KMS-11 (cell line): Measurements from ENCODE around the gene VSTM4.

Experiments
- H2AFZ ChIP-seq: fragments of 200-600 bp; sonication (generic); 2 replicates; pipeline ENCODE4 v1.6.1; 2016; ENCODE audit warnings: antibody characterized with exemption, mixed run types, low read depth
- H3K27ac ChIP-seq: fragments of 200-600 bp; sonication (generic); 2 replicates; pipeline ENCODE4 v1.6.1; 2016; ENCODE audit warnings: mild to moderate bottlenecking, mixed run types
- H3K27me3 ChIP-seq: fragments of 200-600 bp; sonication (generic); 2 replicates; pipeline ENCODE4 v1.6.1; 2017; ENCODE audit warnings: mild to moderate bottlenecking, low read depth, mixed run types, moderate library complexity; ENCODE audit not compliant: insufficient read depth
- H3K36me3 ChIP-seq: fragments of 200-600 bp; sonication (generic); 2 replicates; pipeline ENCODE4 v1.6.1; 2017; ENCODE audit warnings: mild to moderate bottlenecking, mixed run types; ENCODE audit not compliant: insufficient read depth
- H3K4me1 ChIP-seq: fragments of 200-600 bp; sonication (generic); 2 replicates; pipeline ENCODE4 v1.6.1; 2016; ENCODE audit warnings: mild to moderate bottlenecking, low read depth, mixed run types; ENCODE audit not compliant: poor library complexity, severe bottlenecking
- H3K4me2 ChIP-seq: fragments of 200-600 bp; sonication (generic); 2 replicates; pipeline ENCODE4 v1.7.0; 2016; ENCODE audit warnings: mild to moderate bottlenecking, mixed run types
- H3K4me3 ChIP-seq: fragments of 200-600 bp; sonication (generic); IDR thresholded peaks from 2 replicates; pipeline ENCODE4 v1.6.1; 2017; ENCODE audit warnings: low read depth, low read length, mixed read lengths; ENCODE audit not compliant: insufficient read depth
- H3K79me2 ChIP-seq: fragments of 200-600 bp; sonication (generic); 2 replicates; pipeline ENCODE4 v1.6.1; 2016; ENCODE audit warnings: low read depth, mixed run types; ENCODE audit not compliant: insufficient read depth
- H3K9ac ChIP-seq: fragments of 200-600 bp; sonication (generic); 2 replicates; pipeline ENCODE4 v1.6.1; 2016; ENCODE audit warnings: mild to moderate bottlenecking, mixed run types
- H4K20me1 ChIP-seq: fragments of 200-600 bp; sonication (generic); 2 replicates; pipeline ENCODE4 v1.6.1; 2016; ENCODE audit warnings: mild to moderate bottlenecking, mixed run types; ENCODE audit not compliant: insufficient read depth
- TF ChIP-seq, protein P1 (sequence below): fragments of 200-600 bp; sonication (generic); conservative IDR thresholded peaks from 2 replicates; pipeline ENCODE4 v1.6.1; 2017; ENCODE audit warnings: low read depth, mild to moderate bottlenecking, antibody characterized with exemption, low read length, moderate library complexity, mixed read lengths

VSTM4 gene

DNA sequence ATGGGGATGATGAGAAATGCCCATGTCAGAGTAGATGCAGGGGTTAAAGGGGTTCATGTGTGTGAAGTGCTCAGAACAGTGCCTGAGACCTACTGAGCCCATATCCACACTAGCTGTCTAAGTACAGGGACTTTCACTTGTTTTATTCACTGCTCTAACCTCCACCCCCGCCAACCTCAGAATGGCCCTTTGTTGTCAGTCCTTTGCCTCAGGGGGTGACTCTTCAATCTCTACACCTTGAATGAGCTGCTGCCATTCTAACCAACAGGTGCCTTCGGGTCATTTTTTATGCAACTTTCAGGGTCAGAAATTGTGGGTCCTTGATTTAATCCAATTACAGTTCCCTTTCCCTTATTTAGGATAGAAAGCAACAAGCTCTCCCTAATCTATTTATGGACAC lies 26.2 kb downstream of the VSTM4 start:
- H4K20me1 ChIP-seq: no peaks in the 10 kb centered on the region
- TF ChIP-seq, protein P1, sequence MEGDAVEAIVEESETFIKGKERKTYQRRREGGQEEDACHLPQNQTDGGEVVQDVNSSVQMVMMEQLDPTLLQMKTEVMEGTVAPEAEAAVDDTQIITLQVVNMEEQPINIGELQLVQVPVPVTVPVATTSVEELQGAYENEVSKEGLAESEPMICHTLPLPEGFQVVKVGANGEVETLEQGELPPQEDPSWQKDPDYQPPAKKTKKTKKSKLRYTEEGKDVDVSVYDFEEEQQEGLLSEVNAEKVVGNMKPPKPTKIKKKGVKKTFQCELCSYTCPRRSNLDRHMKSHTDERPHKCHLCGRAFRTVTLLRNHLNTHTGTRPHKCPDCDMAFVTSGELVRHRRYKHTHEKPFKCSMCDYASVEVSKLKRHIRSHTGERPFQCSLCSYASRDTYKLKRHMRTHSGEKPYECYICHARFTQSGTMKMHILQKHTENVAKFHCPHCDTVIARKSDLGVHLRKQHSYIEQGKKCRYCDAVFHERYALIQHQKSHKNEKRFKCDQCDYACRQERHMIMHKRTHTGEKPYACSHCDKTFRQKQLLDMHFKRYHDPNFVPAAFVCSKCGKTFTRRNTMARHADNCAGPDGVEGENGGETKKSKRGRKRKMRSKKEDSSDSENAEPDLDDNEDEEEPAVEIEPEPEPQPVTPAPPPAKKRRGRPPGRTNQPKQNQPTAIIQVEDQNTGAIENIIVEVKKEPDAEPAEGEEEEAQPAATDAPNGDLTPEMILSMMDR: no peak
- H3K36me3 ChIP-seq: no peaks in the 10 kb centered on the region
- no peaks in the 10 kb centered on the region for H3K79me2 ChIP-seq
- H3K27me3 ChIP-seq: no peaks in the 10 kb centered on the region
- H2AFZ ChIP-seq: no peak overlapping the region
- no peak overlapping the region for H3K9ac ChIP-seq
- H3K4me1 ChIP-seq: no peaks in the 10 kb centered on the region
- H3K4me2 ChIP-seq: no peak overlapping the region
- H3K27ac ChIP-seq: no peak overlapping the region
- H3K4me3 ChIP-seq: no peak overlapping the region

DNA sequence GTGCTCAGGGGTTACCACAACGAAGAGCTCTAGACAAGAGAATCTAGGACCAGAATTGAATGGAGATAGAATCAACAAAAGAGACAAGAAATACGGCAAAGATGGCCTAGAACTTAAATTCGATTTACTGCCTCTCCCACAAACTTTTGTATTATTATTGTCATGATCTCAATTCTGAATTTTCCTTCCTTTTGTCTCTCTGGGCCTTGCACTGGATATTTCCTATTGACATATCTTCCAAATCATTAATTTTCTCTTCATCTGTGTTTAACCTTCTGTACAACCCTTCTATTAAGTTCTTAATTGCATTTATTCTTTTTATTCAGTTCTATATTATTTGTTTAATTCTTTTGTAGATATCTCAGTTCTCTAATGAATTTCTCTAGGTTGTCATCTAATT lies 28.4 kb downstream of the VSTM4 start:
- TF ChIP-seq, protein P1: no peak
- no peak overlapping the region for H3K4me2 ChIP-seq
- no peaks in the 10 kb centered on the region for H4K20me1 ChIP-seq

DNA sequence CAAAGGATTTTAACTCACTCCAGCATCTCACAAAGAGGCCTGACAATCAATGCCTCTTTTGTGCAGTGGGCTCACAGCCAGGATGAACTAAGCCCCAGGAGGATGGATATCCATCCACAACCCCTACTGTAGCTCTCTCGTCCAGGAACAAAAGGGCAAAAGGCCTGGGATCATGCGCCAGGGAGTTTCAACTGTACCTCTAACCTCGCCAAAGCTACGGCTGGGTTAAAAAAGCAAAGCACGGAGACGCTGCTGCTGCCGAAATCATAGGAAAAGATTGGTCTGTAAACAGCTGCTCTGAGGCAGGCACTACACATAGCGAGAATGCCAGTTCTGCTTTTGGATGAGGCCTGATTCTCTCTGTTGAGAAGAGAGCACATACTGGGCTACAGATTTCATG lies 32.1 kb downstream of the VSTM4 start:
- Histone ChIP-seq H3K79me2 (no peaks in the 10 kb centered on the region), H3K27ac (no peak overlapping the region), H3K4me2 (no peak overlapping the region), H3K4me3 (no peak overlapping the region), H3K36me3 (no peaks in the 10 kb centered on the region), H3K27me3 (no peaks in the 10 kb centered on the region), H4K20me1 (no peaks in the 10 kb centered on the region), H3K4me1 (peaks cover 34% of the 10 kb centered on the region), H3K9ac (no peak overlapping the region), H2AFZ (no peak overlapping the region)
- TF ChIP-seq, protein P1: no peak

More for the DNA sequence above, 28.4 kb downstream of the VSTM4 start:
- H2AFZ ChIP-seq: no peak overlapping the region
- no peaks in the 10 kb centered on the region for H3K27me3 ChIP-seq
- H3K4me3 ChIP-seq: no peak overlapping the region
- no peak overlapping the region for H3K27ac ChIP-seq
- no peaks in the 10 kb centered on the region for H3K4me1 ChIP-seq
- H3K79me2 ChIP-seq: no peaks in the 10 kb centered on the region
- no peak overlapping the region for H3K9ac ChIP-seq
- H3K36me3 ChIP-seq: no peaks in the 10 kb centered on the region

DNA sequence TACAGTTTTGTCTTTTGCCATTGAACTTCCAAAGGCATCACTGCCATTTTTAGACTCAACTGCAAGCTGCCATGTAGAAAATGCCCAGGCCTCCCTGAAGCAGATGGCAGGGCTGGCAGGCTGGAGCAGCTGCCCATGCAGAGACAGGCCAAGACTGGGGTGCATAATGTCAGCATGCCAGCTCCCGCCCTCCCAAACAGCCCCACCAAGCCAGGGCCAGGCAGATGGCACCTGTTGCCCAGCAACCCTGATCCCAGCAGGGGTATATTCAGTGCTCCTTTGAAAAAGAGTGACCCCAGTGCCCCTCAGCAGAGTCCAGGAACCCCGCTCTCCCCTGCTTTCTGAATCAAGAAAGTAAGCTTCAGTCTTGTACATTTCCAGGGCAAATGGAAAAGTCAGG lies 32.6 kb downstream of the VSTM4 start:
- Histone ChIP-seq H3K4me2 (no peak overlapping the region), H3K4me1 (peaks cover 39% of the 10 kb centered on the region), H2AFZ (no peak overlapping the region), H3K9ac (no peak overlapping the region), H4K20me1 (no peaks in the 10 kb centered on the region), H3K27me3 (no peaks in the 10 kb centered on the region), H3K27ac (no peak overlapping the region), H3K79me2 (no peaks in the 10 kb centered on the region), H3K4me3 (no peak overlapping the region), H3K36me3 (no peaks in the 10 kb centered on the region)
- TF ChIP-seq, protein P1: no peak
